ENCODE measurements around the gene ELAVL1.

The ELAVL1 gene

GRCh38 chr19:7940841-7941240, 64.6 kb downstream of the ELAVL1 start:
- Histone ChIP-seq H3K27me3 (no peaks in the 10 kb centered on the region), H3K27ac (no peak overlapping the region), H3K4me3 (ENCODE audit: low read depth in 1 of 2, low read length in 1 of 2) (no peak overlapping the region), H3K4me1 (ENCODE audit: control insufficient read depth in 1 of 2, insufficient read depth in 1 of 2, low read depth in 1 of 2, low read length in 1 of 2) (peaks cover 17 to 23% of the 10 kb centered on the region in 2 experiments), H3K9me3 (no peaks in the 10 kb centered on the region), H3K36me3 (peaks cover 18% of the 10 kb centered on the region)
- TF ChIP-seq CTCF (IDR thresholded peaks at IDR 0.05) = no peak

- H3K27ac ChIP-seq = no peak overlapping the region
- H3K9me3 ChIP-seq = no peaks in the 10 kb centered on the region
- peaks cover 71% of the 10 kb centered on the region for H3K36me3 ChIP-seq
- no peaks in the 10 kb centered on the region for H3K4me1 ChIP-seq (ENCODE audit: control insufficient read depth in 1 of 2, insufficient read depth in 1 of 2, low read depth in 1 of 2, low read length in 1 of 2)
- no peak for TF ChIP-seq CTCF (IDR thresholded peaks at IDR 0.05)
- H3K27me3 ChIP-seq = no peaks in the 10 kb centered on the region
- H3K4me3 ChIP-seq (ENCODE audit: low read depth in 1 of 2, low read length in 1 of 2) = no peak overlapping the region
Observed at GRCh38 chr19:7934766-7935165, 70.7 kb downstream of the ELAVL1 start.

- H3K27me3 ChIP-seq = no peaks in the 10 kb centered on the region
- no peaks in the 10 kb centered on the region for H3K4me1 ChIP-seq (ENCODE audit: control insufficient read depth in 1 of 2, insufficient read depth in 1 of 2, low read depth in 1 of 2, low read length in 1 of 2)
- no peak overlapping the region for H3K4me3 ChIP-seq (ENCODE audit: low read depth in 1 of 2, low read length in 1 of 2)
- TF ChIP-seq CTCF (IDR thresholded peaks at IDR 0.05) = no peak
- no peak overlapping the region for H3K27ac ChIP-seq
- no peaks in the 10 kb centered on the region for H3K9me3 ChIP-seq
- peaks cover 71% of the 10 kb centered on the region for H3K36me3 ChIP-seq
Observed at GRCh38 chr19:7933828-7934725, 71.4 kb downstream of the ELAVL1 start.

GRCh38 chr19:7933411-7933810, 72.0 kb downstream of the ELAVL1 start:
- Histone ChIP-seq H3K27ac (no peak overlapping the region), H3K4me3 (ENCODE audit: low read depth in 1 of 2, low read length in 1 of 2) (no peak overlapping the region), H3K27me3 (no peaks in the 10 kb centered on the region), H3K4me1 (ENCODE audit: control insufficient read depth in 1 of 2, insufficient read depth in 1 of 2, low read depth in 1 of 2, low read length in 1 of 2) (no peaks in the 10 kb centered on the region), H3K9me3 (no peaks in the 10 kb centered on the region), H3K36me3 (peaks cover 71% of the 10 kb centered on the region)
- TF ChIP-seq CTCF (IDR thresholded peaks at IDR 0.05) = no peak

- Histone ChIP-seq H3K27ac (no peak overlapping the region), H3K27me3 (no peaks in the 10 kb centered on the region), H3K4me1 (ENCODE audit: control insufficient read depth in 1 of 2, insufficient read depth in 1 of 2, low read depth in 1 of 2, low read length in 1 of 2) (no peaks in the 10 kb centered on the region), H3K36me3 (peaks cover 71% of the 10 kb centered on the region), H3K4me3 (ENCODE audit: low read depth in 1 of 2, low read length in 1 of 2) (no peak overlapping the region), H3K9me3 (no peaks in the 10 kb centered on the region)
- TF ChIP-seq CTCF (IDR thresholded peaks at IDR 0.05) = no peak
Observed at GRCh38 chr19:7932930-7933300, 72.5 kb downstream of the ELAVL1 start.

Measured in neutrophil (primary cell).